ENCODE data around the gene LY6G6D.

LY6G6D gene

DNA sequence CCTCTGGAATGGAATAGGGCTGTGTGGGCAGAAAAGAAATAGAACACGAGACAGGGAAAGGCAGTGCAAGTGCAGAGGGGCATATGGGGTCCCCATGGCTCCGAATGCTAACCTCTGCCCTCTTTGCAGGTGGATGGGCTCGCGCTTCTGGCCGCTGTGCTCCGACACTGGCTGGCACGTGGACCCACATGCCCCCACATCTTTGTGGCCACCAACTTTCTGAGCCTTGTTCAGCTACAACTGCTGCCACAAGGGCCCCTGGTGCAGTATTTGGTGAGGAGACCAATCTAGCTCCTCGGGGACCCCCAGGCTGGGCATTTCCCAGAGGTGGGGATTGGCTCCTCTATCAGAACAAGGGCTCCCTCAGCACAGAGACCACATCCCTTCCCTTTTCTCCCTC is 46.2 kb downstream of the LY6G6D start:
- in situ Hi-C loops (cut with MboI; ENCODE audit: low sequenced_read_pairs), result no loop called here

DNA sequence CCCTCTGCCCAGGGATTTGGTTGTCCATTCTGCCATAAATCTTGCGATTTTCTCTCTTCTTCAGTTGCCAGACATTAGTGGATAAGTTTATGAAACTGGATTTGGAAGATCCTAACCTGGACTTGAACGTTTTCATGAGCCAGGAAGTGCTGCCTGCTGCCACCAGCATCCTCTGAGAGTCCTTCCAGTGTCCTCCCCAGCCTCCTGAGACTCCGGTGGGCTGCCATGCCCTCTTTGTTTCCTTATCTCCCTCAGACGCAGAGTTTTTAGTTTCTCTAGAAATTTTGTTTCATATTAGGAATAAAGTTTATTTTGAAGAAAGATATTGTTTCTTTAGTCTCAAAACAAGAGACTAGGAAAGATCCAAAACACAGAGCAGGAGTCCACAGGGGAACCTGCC is 47.2 kb downstream of the LY6G6D start, which contains the start of gene SAPCD1:
SAPCD1 (plus strand) TSS at position 301 of the 400 bp plus-strand sequence. CDS start 399 bp downstream, outside the sequence.
- in situ Hi-C loops (cut with MboI; ENCODE audit: low sequenced_read_pairs), result no loop called here

DNA sequence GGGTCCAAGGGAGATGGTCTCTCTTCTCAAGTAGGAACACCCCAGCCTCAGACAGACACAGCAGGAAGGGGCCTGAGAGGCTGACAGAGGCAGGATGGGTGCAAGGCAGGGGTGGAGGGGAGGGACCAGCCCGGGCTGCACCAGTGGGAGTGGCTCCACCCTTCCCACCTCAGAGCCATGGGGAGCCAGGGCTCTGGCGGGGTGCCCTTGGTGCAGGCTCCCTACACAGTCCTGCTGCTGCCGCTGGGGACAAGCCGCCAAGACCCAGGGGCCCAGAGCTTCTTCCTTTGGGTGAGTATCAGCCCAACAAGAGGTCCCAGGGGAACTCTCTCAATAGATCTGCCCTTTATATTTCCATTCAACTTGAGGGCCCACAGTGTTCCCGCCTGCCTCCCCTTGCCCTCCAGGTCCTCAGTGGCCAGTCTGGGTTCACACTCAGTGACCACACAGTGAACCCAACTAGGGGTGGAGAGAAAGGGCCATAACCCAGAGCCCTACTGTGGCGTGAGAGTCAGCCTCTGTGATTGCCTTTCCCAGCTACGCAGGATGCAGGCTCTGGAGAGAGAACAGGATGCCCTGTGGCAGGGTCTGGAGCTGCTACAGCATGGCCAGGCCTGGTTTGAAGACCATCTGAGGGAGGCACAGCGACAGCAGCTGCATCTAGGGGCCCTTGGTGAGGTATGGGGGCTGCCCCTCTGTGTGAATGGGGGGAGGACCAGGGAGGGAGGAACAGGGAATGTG is 47.9 kb downstream of the LY6G6D start:
- in situ Hi-C loops (cut with MboI; ENCODE audit: low sequenced_read_pairs), result no loop called here

DNA sequence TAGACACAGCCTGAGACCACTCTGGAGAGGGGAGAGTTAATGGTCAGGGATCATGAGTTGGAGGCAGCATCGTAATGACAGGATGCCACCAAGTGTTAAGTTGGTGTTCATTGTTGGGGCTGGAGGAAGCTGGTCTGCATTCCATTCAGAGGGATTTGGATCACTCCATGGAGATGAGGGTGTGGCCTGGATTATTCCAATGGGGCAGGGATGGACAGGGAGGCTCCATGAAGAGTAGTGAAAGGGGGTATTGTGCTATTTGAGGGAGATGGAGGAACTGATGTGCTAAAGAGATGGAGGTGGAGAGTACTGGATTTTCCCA is 48.4 kb downstream of the LY6G6D start:
- in situ Hi-C loops (cut with MboI; ENCODE audit: low sequenced_read_pairs), result no loop called here

DNA sequence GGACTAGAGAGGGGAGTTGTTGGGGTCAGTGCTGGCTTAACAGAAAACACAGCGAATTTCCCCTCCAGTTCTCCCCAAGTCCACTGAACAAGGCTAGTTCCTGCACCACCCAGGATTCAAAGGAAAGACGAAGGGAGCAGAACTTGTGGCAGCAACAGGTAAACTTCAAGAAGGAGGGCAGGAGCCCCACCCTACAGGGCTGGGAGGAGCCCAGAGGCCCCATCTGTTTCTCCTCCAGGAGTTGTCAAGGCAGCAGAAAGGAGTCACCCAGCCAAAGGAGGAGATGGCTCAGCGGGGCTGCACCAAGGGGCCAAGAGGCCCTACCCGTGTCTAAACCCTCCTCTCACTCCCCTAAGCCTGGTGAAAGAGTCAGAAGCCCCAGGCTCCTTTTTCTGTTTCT is 49.0 kb downstream of the LY6G6D start:
- in situ Hi-C loops (cut with MboI; ENCODE audit: low sequenced_read_pairs), result no loop called here

DNA sequence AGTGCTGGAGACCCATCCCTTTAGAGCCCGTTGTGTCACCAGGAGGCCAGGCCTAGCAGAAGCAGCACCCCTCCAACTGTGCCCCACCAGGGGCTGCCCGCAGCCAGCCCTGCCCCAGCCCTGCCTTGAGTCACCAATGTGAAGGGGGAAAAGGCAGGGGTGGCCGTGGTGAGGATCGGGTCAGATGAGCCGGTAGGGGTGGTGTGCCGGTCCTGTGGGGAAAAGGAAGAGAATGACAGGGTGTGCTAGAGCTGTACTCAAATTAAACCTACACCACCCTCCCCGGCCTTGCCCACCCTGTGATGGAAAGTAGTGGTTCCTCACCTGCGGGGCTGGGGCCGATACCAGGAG is 50.4 kb downstream of the LY6G6D start:
- in situ Hi-C loops (cut with MboI; ENCODE audit: low sequenced_read_pairs), result no loop called here

DNA sequence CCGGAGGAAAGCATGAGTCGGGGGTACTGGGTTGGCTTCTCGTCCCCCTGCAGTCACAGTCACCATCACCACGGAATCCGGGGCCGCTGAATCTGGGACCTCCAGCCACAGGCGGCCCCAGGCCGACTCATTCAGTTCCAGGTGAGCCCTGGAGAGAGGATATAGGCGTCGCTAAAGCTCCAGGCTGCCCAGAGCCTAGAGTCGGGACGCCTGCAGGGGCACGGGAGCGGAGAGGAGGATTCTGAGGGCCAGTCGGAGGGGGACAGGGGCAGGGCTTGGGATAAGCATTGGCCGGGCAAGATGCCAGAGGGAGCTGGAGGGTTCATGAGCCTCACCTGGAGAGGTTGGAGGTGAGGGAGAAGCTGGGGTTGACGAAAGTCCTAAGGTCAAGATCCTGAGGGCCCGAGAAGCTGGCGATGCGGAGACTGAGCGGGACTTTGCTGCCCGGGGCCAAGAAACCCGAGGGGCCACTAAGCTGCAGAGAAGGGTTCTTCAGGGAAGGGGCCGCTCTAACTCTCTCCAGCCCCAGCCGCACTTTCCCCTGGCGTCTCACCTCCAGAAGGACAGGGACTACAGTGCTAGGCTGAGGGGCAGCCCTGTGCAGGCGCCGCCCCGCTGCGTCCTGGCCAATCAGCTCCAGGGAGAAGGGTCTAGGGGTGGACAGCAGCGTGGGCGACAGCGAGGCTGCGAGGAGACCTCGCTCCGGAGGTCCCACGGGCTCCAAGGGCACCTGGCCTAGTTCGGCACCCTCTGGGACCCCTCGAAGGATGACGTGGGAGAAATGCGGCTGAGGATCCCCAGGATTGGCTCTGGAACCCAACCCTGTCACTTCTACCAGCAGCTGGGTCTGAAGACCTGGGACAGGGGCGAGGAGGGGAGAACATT is 51.0 kb downstream of the LY6G6D start:
- in situ Hi-C loops (cut with MboI; ENCODE audit: low sequenced_read_pairs), result no loop called here

DNA sequence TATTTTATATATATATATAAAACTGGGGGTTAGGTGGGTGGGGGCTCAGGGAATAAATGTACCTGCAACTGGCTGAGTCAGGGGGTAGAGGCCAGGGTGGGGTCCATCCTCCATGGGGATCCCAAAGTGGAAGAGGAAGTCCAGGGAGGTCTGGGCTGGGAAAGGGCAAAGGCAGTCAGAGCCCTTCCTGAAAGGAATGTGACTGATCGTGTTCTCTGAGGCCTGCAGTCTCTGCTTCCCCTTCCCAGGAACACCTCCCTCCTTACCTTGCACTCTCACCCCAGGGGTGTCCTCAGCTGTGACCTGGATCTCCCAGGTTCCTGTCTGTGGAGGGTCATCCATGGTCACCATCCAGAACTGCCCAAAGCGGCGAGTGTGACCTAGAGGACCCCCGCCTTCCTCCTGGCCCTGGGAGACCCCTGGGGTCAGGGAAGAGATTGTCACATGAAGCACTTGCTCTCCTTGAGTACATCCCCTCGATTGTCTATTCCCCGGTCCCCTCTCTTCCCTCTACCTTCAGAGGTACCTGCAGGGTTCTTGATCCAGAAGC is 52.0 kb downstream of the LY6G6D start:
- in situ Hi-C loops (cut with MboI; ENCODE audit: low sequenced_read_pairs), result no loop called here
